M059J (cell line): ENCODE data around the gene EXOC6B. TPM values are rescaled to one million over a fixed set of nuclear protein-coding genes. Genes with fewer than 3 reads are reported as not detected.

Experiments
- DNase-seq: peaks from one replicate; pipeline ENCODE4 v3.0.0-alpha.2; 2012; ENCODE audit warnings: low read depth
- total RNA-seq: library from RNA; depleted of rRNA; stranded (reverse); fragments of >200 nt; shearing (Covaris generic); gene quantifications from 2 replicates; pipeline ENCODE4 v1.2.3, GENCODE V29; 2014; rRNA removed

Gene EXOC6B
- total RNA-seq, 1 experiment from 2014 or later, result 18.5 TPM

DNA sequence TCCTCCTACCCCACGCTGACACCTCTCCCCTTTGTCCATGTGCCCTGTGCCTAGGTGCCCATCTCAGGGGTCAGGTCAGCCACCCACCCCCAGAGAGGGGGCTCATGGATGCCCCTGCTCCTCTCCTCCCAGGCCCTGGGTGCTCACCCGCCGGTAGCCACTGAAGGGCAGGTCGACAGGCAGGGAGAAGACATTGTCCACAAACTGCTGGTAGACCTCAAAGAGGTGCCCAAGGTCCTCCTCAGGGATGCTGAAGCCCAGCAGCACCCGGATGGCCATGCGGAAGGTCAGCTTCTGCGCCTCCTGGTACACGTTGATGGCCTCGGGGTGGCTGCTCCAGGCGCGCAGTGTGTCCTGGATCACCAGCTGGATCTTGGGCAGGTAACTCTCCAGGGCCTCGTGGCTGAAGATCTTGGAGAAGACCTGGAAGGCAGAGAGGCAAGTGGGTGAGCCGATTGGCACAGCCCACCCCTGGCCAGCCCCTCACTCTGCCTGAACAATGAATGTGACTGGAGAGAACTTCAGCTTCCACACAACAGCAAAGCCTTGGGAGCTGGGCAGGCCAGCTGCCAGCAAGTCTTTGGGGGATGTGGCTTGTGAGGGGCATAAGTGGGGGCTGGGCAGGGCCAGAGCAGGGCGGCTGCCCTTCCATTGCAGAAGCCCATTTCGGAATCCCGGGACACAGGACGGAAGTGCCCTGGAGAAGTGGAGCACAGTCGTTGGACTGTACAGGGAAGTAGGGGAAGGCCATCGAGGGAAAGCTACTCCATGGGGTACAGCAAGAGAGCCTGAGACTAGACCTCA is 690.6 kb downstream of the EXOC6B start:
- no peak for DNase-seq

DNA sequence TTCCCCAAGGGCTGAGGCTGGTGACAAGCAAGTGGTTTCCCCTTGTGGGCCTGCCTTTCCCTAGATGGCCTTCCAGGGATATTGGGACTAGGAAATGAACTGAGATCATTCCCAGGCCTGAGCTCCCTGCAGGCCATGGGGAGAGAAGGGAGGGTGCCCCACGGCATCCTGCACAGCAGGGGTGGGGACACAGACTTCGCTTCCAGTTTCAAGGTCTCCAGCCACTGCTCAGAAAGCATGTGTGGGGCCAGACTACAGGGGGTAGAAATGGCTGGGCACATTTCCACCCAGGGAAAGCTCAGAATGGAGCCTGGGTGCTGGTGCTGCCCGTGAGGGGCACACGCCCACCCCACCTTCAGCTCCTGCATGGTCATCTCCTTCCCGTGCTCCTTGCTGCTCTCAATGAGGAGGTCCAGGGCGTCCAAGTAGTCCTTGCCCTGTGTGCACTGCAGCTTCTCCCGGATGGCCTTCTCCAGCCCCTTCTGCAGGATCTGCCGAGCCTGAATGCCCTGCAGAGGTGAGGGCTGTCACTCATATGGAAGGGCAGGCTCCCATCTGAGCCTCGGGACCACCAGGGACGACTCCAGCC is 691.3 kb downstream of the EXOC6B start:
- DNase-seq, result no peak

DNA sequence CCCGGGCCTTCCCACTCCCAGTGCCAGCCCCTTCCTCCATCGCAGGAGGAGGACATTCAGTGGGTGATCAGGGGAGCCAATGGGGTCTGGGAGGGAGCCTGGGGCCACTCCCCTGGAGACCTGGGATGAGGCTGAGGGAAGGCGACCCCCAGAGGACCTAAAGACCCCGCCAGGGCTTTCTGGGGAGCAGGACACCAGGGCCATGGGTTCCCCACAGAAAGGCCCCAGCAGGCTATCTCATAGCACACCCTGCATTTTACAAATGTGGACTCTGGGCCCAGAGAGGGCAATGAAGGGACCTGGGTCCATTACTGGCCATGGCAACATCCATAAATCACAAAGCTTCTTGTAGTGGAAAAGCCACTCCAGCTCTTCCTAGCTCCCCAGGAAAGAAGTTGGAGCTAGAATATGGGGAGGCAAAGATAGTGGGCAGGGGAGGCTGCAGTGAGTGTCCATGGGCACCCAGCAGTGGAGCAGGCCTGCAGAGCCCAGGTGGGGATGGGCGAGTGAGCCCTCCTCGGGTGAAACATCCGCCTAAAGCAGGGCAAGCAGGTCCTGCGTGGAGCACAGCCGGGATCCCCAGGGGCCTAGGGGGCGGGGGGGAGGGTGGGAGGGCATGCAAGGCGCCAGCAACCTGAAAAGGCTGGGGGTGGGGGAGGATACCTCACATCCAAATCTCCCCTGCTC is 692.0 kb downstream of the EXOC6B start:
- no peak for DNase-seq

DNA sequence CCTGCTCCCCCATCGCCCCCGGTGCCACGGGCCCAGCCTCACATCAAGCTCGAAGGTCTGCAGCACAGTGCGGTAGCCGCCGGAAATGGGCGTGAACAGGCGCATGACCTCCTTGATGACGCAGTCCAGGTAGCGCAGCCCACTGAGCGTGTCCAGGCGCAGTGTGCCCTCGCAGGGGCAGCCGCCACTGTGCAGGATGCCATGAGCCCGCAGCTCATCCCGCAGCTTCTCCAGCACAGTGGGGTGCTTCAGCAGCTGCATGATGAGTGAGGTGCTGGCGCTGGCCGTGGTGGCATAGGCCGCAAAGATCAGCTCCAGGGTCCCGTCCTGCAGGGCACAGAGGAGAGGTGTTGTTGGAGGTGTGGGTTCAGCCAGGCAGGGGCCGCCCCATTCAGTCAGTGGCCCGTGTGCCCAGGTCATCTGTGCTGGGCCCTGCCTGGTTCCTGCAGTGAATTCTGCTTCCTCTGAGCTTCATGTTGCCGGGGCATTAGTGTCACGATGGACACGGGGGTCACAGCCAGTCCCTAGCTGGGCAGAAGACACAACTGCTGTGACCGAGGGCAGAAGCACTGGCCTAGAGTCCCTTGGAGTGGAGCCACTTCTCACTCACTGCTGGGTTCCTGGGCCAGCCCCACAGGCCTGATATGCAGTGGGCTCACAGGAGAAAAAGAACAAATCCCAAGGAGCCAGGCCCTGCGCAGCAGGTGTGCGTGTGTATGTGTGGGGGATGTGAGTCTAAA is 692.7 kb downstream of the EXOC6B start:
- DNase-seq, result no peak

DNA sequence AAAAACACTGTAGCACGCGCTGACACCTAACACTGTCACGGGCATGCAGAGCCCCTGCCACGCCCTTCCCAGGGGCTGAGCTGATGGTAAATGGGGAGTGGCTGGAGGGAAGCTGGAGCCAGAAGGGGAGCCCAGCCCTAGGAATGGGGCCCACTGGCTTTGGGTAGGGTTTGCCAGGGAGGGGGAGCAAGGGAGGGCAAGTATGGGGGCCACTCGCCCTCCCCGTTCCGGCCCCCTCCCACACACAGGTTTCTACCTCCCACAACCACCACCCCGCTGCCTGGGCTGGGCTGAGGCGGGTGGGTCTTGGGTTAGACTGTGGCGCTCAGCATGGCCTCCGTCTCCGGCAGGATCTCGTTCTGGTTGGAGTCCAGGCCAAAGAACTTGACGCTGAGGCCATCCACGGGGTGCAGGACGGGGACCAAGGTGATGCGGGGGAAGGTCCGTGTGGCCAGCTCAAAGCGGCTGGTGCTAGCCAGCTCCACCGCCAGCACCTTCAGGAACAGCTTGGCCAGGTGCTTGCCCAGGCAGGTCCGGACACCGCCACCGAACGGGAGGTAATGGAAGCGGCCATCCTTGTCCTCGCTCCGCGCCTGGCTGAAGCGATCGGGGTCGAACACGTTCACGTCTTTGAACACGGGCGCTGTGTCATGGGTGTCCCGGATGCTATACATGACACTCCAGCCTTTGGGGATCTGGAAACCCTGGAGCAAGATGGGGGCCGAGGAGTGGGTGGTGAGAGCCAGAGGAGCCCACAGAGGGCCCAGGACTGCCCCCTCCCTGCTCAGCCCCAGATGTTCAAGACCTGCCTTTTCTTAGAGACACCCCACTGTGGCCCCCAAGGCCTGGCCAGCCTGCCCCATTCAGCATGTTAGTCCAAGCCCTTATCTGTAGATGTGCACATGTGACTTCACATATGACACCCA is 693.7 kb downstream of the EXOC6B start:
- no peak for DNase-seq

DNA sequence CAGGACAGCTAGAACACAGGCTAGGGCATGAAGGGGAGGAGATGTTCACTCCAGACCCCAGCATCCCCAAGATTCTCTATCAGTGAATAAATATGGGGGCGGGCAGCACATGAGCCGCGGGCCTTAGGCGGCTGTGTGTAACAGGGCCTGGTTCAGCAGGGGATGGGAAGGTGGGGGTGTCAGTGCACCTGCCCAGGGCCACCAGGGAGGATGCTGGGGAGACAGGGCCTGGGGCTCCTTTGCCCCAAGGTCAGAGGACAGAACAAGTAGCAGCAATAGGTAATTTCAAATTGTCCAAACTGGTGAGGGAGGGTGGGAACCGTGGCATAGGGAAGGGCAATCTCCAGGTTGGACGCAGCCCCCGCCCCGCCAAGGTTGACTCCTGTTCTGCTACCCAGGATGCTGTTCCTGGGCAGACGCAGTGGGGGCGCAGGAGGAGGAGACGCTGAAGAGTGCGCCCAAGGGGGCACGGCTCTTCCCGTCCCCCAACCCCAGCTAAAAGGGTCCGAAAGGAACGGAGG is 694.4 kb downstream of the EXOC6B start:
- no peak for DNase-seq

DNA sequence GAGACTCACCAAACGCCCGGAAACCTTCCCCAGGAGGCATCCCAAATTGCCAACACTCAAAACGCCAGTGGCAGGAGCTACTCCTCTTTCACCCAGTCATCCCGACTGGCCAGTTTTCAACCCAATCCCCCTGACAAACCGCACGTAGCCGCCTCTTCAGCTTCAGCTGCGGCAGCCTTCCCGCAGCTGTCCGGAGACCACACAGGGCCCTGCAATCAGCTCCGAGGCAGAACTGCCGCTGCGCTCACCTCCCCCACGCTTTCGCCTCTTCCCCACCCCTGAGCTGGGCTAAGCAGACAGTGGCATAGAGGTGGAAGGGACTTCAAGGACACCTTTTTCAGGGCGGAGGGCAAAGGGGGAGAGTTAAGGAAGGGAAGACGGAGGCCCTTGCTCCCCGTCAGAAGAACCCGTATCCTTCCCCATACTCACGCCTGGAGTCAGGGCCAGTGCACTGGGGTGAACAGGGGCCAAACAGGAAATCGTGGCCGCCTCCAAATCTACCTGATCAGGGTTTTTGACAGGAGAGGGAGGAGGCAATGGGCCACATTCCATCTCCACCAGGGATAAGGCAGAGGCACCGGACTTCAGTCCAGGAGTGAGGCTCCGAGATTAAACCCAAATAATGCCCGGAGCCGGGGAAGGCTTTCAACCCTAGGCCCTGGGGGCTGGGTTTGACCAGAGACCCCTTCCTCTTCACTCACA is 695.0 kb downstream of the EXOC6B start:
- DNase-seq, result no peak

DNA sequence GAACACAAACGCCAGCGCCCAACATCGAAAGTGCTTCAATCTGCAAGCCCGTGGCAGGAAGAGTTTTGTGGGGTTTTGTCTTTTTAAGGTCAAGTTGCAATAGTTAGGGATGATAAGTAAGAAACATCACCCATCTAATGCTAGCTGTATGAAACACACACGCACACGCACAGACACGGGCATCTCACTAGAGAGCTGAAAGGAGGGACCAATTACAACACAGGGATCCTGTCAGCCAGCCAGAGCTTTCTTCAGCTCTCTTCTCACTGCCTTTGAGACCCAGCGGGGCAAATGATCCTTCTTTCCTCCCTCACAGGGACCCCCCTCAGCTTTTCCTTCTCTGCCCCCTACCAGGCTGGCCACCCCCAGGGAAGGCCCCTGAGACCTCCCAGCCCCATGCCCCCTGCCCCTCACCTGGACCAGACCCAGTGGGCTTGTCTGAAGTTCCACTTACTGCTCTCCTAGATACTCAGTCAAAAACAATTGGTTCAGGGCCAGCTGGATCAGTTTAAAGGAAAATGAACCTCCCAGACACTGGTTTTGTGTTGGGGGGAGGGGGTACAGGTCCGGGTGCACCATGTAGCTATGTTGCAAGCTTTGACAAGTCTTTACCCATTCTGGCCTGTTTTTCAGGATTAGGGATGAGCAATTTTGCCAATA is 696.0 kb downstream of the EXOC6B start:
- no peak for DNase-seq

DNA sequence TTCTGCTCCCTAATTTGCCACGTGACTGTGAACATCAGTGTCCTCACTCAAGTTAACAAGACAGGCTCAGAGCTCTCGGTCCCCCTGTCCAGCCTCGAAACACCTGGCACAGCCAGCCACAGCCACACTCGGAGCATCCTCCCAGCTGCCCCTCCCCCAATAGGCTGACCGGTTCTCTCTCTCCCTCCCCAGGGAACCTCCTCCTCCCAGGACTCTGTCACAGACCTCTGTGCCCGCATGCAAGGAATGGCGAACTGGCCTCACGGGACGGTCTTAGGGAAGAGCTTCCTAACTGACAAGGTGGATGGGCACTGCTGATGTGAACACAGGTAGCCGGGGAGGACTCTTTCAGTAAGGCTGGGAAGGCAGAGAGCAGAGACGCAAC is 697.0 kb downstream of the EXOC6B start:
- DNase-seq, result no peak

DNA sequence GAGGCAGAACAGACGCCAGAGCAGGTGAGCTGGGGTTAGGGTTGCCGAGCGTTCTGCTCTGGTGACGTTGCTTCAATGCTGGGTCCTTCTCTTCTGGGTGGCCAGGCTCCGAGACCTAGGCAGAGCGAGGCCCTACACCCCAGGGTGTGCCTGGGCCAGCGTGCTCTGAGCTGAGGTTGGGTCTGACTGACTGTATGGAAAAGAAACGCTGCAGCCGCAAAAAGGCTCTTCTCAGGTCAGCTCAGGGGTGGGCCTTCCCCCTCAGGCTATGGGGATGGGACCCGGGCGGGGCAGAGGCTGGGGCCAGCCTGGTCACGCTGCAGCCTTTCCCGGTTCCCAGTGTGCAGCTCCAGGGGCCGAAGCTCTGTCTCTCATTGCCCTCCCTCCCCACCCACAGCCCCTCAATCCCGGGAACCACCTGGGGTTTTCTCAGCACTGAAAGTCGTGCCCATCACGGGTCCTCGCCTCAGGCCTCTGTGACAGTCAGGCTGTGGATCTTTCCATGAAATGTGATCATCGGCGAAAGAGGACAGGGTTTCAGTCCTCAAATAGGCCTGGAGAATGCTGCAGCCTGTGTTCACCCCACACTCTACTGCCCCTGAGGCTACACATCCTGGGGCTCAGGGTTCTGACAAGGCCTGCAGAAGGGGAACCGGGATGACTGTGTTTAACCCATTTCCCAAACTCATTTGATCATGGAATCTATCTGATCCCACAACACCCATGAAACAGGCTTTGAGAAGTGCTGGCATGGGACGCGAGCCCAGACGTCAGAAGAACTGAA is 697.6 kb downstream of the EXOC6B start:
- DNase-seq, result no peak

DNA sequence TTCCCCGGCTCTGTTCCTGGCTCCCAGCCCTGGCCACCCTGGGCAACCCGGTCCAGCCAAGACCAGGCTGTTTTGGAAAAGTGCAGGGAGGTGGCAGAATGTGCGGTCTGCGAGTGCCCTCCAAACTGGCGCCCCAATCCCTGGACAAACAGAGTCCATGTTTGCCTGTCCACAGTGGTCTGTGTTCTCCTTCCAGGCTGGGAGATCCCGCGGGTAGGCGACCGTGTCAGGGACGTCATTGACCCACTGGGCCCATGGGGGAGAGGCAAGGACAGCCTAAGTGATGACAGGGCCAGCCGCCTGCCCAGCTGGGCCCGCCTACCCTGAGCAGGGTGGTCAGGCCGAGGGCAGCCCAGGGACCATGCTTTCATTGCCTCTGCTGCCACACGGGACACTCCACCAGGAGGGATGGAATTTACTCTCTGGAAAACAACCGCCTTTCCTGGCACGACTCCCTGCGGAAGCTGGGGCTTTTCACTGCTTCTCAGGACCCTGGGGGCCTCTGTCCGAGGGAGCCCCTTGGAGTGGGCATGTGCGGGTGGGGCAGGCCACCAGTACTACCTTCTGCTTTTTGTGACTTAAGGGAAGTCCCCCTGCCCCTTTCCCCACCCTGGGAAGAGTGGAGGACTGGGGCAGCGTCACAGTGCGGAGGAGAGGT is 698.3 kb downstream of the EXOC6B start:
- DNase-seq, result no peak

DNA sequence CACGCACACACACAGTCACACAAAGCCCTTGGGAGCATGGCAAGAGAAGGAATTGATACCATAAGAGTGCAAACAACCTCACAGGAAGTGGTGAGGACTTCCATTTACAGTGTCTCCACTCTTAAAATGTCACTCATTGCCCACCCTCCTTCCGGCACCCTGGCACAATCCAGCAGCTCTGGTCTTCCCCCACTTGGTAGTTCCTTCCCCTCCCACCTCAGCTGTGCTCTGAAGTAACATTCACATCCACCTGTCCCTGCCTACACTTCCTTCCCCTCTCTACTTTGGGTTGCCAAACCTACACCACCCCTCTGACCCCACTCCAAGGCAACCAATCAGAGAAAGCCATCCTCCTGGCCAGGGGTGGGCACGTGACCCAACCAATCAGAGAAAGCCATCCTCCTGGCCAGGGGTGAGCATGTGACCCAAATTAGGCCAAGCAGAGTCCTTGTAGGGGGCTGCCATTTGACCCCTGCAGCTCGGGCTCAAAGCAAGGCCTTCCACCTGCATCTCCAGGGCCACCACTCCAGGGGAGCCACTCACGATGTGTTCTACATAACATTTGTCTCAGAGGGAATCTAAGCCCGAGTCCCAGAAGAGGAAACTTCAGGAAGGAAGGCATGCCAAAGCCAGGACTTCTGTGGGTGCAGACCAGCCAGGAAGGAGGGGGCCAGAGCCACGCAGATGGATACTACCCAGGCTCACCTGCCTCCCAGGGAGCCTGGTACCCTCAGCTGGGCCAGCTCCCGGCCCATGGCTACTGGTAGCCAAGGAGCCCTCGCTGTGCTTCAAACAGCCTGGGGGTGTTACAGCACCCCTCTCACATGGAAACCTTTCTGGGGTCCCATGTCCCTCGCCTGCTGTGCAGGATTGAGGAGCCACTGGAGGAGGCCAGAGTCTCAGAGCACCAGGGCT is 699.4 kb downstream of the EXOC6B start:
- DNase-seq, result no peak

Other genes starting within 250 kb of the EXOC6B start
- gene SPR, start 61.4 kb upstream of the EXOC6B start, total RNA-seq, result 24.6 and 29.9 TPM in 2 replicates
- gene EMX1, start 91.5 kb upstream of the EXOC6B start, total RNA-seq, result not detected in 2 replicates
- 7.9 and 17.3 TPM in 2 replicates for gene SFXN5, start 245.7 kb upstream of the EXOC6B start, total RNA-seq